Testis (tissue), 3 donors: ENCODE data around the gene NR4A1. TPM values are rescaled to one million over a fixed set of nuclear protein-coding genes. Genes with fewer than 3 reads are reported as not detected.
A peak's percentile ranks its signal among the peaks of the same experiment; 100 is the strongest.

ENCODE experiments used
- DNase-seq: peaks from one replicate; pipeline ENCODE4 v3.0.0-alpha.2; 2019
- H3K27ac ChIP-seq, 2 donors: fragments of 200-600 bp; sonication (generic); one replicate each; pipeline ENCODE4 v1.5.1; 2019
- H3K27me3 ChIP-seq: fragments of 200-600 bp; sonication (generic); one replicate; pipeline ENCODE4 v1.5.1; 2019
- H3K36me3 ChIP-seq: fragments of 200-600 bp; sonication (generic); one replicate; pipeline ENCODE4 v1.5.1; 2017; ENCODE audit warnings: low read depth; ENCODE audit errors: missing control alignments
- H3K4me1 ChIP-seq: fragments of 200-600 bp; sonication (generic); one replicate; pipeline ENCODE4 v1.5.1; 2019
- H3K4me3 ChIP-seq, 2 donors: fragments of 200-600 bp; sonication (generic); one replicate each; pipeline ENCODE4 v1.5.1; 2017 to 2019
- H3K9me3 ChIP-seq: fragments of 200-600 bp; sonication (generic); one replicate; pipeline ENCODE4 v1.5.1; 2017
- CTCF ChIP-seq, 3 experiments: fragments of 450-650 bp in 2 of 3; fragments of 200-600 bp in 1 of 3; sonication (generic) in 1 of 3; IDR thresholded peaks; one replicate each; pipeline ENCODE4 v1.5.1; 2016 to 2019; ENCODE audit warnings: antibody characterized with exemption in 3 of 3, mild to moderate bottlenecking in 2 of 3, moderate library complexity in 1 of 3
- POLR2A ChIP-seq: fragments of 450-650 bp; IDR thresholded peaks from one replicate; pipeline ENCODE4 v1.6.1; 2017; ENCODE audit warnings: antibody characterized with exemption, mild to moderate bottlenecking, moderate library complexity
- WGBS, 2 donors: methylation state at CpG; one replicate each; pipeline ENCODE4 v1.1.5; 2018; 5-methylcytosine and 5-hydroxymethylcytosine counted together
- intact Hi-C: fragments of 100-400 bp; cut with DNase I; formaldehyde crosslinking; loops from one replicate; pipeline ENCODE4 v1.15.1; 2023; ENCODE audit warnings: low total_unique reads
- polyA plus RNA-seq: library from polyadenylated mRNA; stranded (reverse); fragments of 350-450 nt; fragmentation: Illumina TruSeq; extraction: RNeasy Lipid Tissue Mini Kit (QIAGEN cat#74804); gene quantifications from one replicate; pipeline ENCODE4 v1.2.3, GENCODE V29; 2014; ENCODE audit warnings: low read depth, low replicate concordance; ENCODE audit not compliant: insufficient read depth
- total RNA-seq, 2 donors: library from RNA; depleted of rRNA; stranded (reverse); fragments of >200 nt; gene quantifications; one replicate each; pipeline ENCODE4 v1.2.3, GENCODE V29; 2016

The NR4A1 gene
- total and polyA plus RNA-seq, 3 donors from 2014 or later, result 41.5 to 88.5 (median 55.1) TPM

DNA sequence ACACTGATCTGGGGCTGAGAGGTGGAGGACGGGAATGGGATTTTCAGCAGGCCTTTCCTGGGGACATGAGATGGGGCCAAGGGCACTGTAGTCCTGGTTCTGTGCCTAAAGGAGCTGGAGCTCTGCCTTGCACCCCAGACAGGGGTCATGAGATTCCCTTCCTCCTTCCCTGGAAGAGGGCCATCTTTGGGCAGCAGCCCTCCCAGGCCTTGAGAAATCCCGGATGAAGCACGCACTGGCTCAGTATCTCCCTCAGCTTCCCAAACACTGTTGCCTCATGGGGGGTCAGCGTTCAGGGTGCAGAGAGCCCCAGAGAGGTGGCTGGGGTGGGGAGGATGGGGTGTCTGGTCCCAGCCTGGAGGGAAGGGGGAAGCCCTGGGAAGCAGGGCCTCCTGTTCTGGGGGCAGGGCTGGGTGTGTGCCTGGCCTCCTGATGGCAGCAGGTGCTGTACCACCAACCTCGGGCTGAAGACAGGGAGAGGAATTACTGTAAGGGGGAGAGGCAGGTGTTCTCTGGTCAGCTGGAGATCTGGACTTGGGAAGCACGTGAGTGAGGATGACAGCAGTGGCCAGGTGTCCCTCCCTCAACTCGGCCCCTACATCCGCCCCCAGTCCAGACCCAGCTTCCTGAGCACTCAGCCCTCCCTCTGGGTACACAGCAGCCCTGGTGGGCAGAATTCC is 8.4 kb upstream of the NR4A1 start:
- WGBS, 2 donors, result 45 to 57% methylated on average over 6 to 8 of the region's 8 CpGs
- Histone ChIP-seq H3K27ac (peak overlapping the region; percentile 87 to 88), H3K36me3 (no peaks in the 10 kb centered on the region), H3K4me1 (peaks cover 81% of the 10 kb centered on the region), H3K27me3 (no peaks in the 10 kb centered on the region), H3K9me3 (no peaks in the 10 kb centered on the region), H3K4me3 (no peak overlapping the region)
- no peak for TF ChIP-seq CTCF (IDR thresholded peaks at IDR 0.05)
- TF ChIP-seq POLR2A, result no peak
- intact Hi-C loops, result no loop called here
- DNase-seq, result peak; percentile 41

DNA sequence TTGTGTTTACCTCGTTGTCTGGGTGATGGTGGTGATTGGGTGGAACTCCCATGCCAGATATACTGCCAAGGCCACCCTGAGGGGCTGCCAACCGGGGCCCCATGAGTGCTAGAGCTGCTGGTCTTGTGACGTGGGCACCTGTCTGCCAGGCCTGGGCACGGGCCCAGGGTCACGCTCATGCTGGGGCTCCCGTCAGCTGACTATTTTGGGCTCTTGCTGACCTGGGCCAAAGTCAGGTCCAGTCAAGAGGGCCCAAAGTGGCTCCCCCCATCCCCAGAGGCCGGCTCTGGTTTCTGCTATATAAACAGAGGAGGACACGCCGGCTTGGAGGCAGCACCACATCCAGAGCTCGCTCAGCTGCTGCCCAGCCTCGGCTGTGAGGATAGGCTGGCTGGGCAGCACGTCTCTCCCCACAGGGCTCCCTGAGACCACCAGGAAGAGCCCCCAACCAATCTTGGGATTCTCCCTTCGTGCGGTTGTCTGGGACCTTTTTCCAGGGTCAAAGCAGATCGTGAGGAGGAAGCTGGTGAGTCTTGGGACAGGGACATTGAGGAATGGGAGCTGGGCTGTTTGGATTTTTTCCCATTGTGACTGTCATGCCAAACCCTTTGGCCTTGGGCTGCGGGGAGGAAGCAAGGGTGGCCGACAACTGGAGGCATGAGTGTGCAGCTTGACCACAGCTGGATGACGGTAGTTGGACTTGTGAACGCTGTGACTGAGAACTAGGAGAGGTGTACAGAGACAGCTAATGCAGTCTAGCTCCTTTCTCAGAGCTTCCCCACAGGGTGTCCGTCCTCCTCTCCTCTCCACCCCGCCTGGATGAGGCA is 7.6 kb upstream of the NR4A1 start:
- no peaks in the 10 kb centered on the region for H3K9me3 ChIP-seq
- H3K27ac ChIP-seq, result peak overlapping the region; percentile 87 to 88
- no peak for TF ChIP-seq POLR2A
- no peak for TF ChIP-seq CTCF (IDR thresholded peaks at IDR 0.05)
- no peak overlapping the region for H3K4me3 ChIP-seq
- H3K27me3 ChIP-seq, result no peaks in the 10 kb centered on the region
- WGBS, 2 donors, result 53 to 58% methylated on average over 8 to 21 of the region's 21 CpGs
- intact Hi-C loops, result no loop called here
- H3K4me1 ChIP-seq, result peaks cover 73% of the 10 kb centered on the region
- no peaks in the 10 kb centered on the region for H3K36me3 ChIP-seq
- DNase-seq, result peak; percentile 44

DNA sequence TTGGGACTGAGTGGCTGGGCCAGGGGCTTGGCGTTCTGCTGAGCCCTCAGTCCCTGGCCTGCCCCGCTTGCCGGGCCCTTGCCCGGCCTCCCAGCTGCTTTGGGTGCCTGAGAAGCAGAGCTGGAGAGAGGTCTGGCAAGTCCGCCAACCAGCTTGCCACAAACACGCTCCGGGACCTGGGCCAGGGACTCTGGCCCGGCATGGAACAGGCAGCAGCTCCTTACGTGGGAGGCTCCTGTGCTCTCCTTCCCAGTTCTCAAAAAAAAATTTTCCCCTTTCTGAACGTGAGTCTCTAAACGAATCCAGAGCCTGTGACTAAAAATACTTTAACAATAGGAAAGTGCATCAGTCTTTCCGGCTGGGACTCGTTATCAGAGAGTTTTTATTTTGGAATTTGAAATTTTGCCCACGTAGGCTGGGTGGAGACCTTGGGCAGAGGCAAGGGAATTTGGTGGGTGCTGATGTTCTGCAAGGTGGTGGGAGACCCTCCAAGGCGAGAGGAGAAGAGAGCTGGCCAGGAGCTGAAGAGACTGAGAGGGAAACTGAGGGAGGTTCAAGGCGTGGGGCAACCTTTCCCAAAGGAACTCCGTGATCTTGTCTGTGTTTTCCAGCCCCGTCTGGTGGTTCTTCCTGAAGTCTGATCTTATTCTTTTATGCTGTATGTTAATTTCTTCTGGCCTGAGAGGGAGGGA is 6.8 kb upstream of the NR4A1 start:
- WGBS, 2 donors, result 28 to 31% methylated on average over 16 to 18 of the region's 18 CpGs
- H3K4me1 ChIP-seq, result peaks cover 66% of the 10 kb centered on the region

DNA sequence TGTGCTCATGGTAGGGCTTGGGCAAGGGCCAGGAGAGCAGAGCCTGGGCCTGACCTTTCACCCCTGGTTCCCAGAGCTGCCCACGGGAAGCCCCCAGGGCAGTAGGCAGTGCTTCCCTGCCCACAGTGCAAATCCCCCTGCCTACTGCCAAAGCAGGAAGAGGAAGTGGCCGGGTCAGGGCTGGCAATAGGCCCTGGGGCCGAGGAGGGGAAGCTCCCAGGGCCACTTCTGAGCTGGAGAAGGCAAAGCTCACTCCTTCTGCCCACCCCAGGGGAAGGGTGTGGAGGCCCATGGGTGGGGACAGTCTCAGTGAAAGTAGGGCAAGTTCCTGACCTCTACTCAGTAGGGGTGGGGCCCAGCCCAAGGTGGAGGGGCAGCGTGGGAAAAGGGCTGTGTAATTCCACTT is 5.4 kb upstream of the NR4A1 start:
- H3K27me3 ChIP-seq, result no peaks in the 10 kb centered on the region
- no peak for TF ChIP-seq POLR2A
- TF ChIP-seq CTCF (IDR thresholded peaks at IDR 0.05), result no peak
- intact Hi-C loops, result no loop called here
- H3K9me3 ChIP-seq, result no peaks in the 10 kb centered on the region
- H3K4me1 ChIP-seq, result peaks cover 67% of the 10 kb centered on the region
- no peaks in the 10 kb centered on the region for H3K36me3 ChIP-seq
- 44 to 53% methylated on average over 2 to 4 of the region's 4 CpGs for WGBS, 2 donors
- H3K27ac ChIP-seq, result peak overlapping the region; percentile 87 to 88
- no peak for DNase-seq
- H3K4me3 ChIP-seq, result no peak overlapping the region

More for the DNA sequence above, 6.8 kb upstream of the NR4A1 start:
- TF ChIP-seq POLR2A, result no peak
- TF ChIP-seq CTCF (IDR thresholded peaks at IDR 0.05), result no peak
- Histone ChIP-seq H3K27me3 (no peaks in the 10 kb centered on the region), H3K36me3 (no peaks in the 10 kb centered on the region), H3K9me3 (no peaks in the 10 kb centered on the region), H3K4me3 (no peak overlapping the region), H3K27ac (peak overlapping the region; percentile 87 to 88)
- intact Hi-C loops, result no loop called here
- peak; percentile 92 for DNase-seq
